GM19468 (cell line): ENCODE data around the gene SLC2A6.

ENCODE experiments used
- ATAC-seq: cut with Tn5 transposase; IDR thresholded peaks from one replicate; pipeline ENCODE4 v1.9.1; 2021; ENCODE audit warnings: mild to moderate bottlenecking, moderate library complexity, moderate number of reproducible peaks; ENCODE audit not compliant: unreplicated experiment; ENCODE audit errors: extremely low read depth

Gene SLC2A6

DNA sequence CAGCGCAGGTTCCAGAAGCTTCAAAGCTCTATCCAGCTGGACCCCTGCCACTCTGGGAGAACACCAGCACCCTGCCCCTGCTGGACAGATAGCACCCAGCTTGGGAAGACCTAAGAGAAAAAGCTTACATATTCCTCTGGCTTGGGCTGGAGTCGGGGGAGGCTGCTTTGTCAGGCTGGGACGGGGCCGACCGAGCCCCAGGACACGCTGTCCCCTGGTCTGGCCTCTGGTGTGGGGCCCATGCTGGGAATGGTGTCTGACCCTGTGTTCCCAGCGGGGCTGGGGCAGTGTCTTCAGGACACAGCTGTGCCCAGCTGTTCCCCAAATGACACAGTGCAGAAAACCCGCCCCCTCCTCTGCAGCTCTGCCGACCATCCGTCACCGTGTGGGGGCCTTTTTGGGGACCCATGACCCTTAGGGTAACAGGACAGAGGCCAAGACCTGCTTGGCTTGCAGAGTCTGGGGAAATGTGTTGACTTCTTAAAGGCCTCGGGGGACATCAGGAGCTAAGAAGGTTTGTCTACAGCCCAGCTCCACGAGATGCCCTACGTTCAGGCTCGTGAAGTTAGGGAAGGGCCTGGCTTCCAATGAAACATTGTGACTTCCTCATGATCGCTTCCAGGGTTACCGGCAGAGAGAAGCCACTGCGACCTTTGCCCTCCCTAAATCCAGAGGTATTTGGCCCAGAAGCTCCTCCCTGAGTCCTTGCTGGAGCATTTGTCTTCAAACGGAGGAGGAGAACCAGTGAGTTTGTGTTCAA, 20.4 kb upstream of the SLC2A6 start:
- no peak for ATAC-seq

DNA sequence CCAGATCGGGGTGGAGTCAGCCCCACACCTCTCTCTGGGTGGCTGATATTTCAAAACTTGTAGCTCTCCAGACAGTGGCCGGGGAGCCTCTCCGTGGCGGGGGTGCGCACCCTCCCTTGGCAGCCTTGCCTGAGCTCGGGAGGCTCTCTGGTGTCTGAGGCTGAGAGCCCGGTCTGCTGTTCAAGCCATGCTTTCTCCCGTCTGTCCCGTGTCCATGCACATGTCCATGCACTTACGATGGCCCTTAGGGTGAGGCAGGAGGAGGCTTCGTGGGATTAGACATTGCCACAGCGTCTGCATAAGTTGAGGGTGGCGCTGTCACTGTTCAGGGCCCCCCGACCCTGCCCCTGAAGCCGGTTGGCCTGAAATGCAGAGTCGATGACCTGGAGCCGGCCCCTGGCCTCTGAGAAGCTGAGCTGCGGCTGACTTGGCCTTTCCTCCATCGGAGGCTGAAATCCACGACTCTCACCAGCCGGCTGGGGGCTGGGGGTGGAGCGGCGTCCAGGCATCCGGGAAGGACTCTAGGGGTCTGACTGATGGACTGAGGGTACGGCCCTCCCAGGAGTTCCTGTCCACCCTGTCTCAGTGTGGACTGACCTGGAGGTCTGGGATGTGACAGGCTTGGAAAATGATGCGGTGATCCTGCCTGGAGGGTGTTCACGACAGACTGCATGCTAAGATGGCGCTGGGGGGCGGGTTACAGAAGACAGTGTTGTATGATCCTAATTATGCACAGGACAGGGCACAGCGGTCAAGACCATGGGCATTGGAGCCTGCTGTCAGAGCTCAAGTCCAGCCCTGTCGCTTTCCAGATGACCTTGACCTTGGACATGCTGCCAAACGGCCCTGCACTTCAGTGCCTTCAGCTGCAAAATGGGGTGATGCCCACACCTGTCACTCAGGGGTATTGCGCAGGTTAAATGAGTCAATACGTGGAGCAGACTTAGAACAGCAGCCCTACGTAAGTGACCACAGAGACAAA, 18.3 kb upstream of the SLC2A6 start:
- no peak for ATAC-seq

DNA sequence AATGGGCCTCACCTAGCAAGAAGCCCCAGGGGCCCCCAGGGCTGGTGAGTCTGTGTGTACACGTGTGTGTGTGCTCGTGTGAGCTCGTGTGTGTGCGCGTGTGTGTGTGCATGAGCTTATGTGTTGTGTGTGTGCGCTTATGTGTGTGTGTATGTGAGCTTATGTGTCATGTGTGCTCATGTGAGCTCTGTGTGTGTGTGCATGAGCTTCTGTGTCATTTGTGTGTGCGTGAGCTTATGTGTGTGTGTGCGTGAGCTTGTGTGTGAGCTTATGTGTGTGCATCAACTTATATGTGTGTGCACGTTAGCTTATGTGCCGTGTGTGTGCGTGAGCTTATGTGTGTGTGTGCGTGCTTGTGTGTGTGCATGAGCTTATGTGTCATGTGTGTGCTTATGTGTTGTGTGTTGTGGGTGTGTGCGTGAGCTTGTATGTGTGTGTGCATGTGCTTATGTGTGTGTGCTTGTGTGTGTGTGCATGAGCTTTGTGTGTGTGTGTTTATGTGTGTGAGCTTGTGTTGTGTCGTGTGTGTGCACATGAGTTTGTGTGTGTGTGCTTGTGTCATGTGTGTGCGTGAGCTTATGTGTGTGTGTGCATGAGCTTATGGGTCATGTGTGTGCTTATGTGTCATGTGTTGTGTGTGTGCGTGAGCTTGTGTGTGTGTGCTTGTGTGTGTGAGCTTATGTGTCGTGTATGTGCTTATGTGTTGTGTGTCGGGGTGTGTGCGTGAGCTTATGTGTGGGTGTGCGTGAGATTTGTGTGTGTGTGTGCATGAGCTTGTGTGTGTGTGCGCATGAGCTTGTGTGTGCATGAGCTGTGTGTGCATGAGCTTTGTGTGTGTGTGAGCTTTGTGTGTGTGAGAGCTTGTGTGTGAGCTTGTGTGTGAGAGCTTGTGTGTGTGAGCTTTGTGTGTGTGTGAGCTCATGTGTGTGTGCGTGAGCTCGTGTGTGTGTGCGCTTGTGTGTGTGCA, 16.7 kb upstream of the SLC2A6 start:
- no peak for ATAC-seq

DNA sequence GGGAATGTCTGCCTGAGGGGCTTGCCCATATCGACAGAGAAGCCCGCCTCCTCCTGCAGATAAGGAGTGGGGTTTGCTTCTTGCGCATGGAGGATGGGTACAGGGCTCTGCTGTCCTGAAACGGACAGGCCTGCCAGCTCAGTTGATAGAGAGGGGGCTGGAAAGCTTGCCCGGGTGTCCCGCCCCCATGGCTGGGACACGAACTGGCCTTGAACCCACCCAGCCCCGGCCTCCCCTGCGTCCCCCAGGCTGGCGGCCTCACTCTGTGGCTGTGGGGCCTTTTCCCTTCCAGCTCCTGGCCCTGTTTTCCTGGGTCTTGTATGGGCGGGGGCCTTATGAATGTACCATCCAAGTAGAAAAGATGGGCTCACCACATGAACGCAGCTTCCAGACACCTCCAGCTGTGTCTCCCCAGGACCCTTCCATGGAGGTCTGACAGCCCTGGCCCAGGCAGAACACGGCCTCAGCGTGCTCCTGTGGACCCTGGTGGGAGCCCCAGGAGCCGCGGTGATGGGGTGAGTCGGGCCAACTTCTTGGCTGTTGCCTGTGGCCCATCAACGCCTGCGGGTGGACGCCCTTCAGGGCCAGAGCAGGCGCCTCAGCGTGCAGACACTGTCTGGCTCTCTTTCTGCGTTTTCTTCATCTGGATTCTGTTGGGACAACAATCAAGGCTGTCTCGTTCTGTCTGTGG, 15.9 kb upstream of the SLC2A6 start:
- ATAC-seq = no peak

DNA sequence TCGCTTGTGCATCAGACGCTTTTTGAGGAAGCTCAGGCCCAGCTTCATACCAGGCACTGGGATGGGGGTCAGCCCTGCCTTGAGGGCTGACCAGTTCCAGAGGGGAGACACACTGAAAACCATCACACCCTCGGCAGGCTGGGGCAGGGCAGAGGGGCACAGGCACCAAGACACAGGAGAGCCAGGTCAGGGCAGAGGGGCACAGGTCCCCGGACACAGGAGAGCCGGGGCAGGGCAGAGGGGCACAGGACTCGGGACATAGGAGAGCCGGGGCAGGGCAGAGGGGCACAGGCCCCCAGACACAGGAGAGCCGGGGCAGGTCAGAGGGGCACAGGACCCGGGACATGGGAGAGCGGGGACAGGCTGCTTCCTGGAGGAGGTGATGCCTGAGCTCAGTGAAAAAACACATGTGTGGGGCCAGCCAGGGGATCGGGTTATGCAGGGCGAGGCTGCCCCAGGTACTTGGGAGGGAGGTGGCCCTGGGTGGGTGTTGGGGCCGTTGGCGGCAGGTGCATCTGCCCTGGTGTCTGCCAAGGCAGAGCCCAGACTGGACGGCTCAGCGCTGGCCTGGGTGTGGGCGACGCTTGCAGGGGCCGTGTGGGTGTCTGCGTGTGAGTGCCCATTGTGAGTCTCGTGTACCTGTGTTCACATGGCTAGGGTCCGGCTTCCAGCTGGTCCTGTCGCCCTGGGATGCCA, 15.1 kb upstream of the SLC2A6 start:
- no peak for ATAC-seq

DNA sequence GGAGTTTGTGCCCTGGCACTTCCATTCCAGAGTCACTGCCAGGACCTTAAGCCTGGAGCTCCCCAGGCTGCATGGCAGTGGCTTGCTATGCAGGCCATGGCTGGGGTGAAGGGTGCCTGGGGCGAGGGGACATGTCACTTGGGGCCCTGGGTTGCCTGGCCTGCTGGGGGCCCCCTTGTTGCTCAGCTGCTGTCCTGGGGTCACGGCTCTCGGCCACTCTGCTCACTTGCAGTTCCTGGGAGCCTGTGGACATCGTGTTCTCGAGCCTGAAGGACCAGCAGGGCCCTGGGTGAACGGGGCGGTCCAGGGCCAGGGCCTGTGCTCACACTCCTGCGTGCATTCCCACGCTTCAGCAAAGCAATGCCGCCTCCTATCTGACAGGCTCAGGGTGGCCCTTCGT, 14.5 kb upstream of the SLC2A6 start:
- no peak for ATAC-seq

DNA sequence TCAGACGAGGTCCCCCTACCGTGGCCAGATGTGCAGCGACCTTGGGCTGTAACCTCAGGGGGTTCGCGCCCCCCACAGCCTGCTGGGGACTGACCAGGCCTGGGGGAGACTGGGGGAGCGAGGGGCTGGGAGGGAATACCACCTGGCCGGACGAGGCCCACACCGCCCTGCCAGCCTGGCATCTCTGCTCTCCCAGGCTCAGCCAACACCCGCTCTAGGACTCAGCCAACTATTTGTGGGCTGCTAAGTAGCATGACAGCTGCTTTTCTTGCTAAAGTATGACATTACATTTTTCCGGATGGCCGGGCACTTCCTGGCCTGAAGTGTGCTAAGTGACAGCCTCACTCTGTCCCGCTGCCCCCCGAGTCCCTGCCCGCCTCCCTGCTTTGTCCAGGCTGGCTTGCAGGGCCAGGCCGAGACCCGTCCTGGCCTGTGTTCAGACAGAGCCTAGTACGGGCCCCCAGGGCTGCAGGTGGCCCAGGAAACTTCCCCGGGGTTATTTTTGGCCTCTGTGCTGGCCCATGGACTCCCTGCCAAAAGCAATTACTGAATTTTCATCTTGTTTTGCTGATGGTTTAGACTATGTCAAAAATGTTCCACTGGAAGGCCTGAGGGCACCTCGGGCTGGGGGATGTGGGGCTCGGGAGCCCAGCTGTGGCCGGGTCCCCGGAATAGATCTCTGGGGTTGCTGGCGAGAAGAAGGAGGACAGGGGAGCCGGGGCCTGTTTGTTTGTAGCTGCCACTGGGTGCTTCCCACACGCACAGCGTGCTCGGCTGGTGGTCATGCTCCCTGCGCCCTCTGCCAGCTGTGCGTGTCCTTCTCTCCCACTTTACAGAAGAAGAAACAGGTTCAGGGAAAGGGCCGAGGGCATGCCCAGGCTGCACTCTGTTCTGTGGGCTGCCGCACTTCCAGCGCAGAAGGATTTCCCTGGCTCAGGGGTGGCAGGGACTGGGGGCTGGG, 13.4 kb upstream of the SLC2A6 start:
- no peak for ATAC-seq

DNA sequence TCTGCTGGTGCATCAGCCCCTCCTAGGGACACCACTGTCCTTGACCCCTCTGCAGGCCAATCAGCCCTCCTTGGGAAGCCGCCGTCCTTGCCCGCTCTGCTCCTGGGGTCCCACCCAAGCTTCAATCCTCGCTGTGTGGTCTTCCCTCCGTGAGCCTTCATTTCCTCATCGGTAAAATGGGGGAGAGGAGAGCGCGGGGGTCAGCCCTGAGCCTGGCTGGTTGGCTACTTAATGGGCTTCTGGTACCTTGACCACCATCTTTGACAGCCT, 12.7 kb upstream of the SLC2A6 start:
- ATAC-seq = no peak

DNA sequence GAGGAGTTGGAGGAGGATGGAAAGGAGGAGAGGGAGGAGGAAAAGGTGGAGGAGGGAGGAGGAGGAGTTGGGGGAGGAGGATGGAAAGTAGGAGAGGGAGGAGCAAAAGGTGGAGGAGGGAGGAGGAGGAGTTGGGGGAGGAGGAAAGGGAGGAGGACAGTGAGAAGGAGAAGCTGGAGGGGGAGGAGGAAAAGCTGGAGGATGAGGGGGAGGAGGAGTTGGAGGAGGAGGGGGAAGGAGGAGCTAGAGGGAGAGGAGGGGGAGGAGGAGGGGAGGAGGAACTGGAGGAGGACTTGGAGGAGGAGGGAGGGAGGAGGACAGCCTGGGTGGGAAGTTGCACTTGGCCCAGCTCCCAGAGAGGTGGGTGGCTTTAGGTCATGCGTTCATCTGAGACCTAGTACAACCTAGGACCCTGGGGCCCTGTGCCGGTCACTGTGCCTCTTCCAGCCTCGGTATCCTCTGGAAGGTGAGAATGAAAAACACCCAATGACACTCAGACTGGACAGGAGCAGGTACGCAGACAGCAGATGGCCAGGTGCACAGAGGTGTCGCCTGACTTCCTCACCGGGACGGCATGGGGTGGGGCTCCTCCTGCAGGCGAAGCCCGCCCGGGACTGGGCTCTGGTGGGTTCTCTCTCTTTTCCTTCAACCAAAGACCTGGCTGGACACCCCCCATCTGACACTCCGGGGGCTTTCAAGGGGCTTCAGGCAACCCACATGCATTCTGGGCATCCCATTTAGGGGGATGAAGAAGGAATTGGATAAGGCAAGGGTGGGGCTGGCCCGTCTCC, 12.2 kb upstream of the SLC2A6 start:
- ATAC-seq = no peak

DNA sequence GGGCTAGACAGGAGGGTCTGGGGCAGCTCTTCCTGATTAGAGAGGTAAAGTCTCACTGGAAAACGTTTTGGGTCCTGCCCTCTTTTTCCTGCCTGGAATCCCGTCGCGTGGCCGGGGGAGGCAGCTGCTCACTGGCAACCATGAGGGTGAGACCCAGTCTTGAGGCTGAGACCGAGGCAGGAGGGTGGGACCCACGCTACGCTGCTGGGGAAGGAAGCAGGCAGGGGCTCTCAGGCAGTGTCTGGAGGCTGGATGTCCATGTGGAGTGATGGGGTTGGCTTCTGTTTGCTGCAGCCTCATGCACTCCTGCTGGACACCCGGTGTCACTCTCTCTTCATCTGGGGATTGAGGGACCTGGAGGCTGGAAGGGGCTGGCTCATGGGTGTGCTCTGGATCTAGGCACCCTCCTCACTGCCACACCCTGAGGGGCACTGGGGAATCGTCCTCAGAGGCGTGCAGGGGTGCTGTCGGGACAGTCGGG, 11.3 kb upstream of the SLC2A6 start:
- ATAC-seq = no peak

DNA sequence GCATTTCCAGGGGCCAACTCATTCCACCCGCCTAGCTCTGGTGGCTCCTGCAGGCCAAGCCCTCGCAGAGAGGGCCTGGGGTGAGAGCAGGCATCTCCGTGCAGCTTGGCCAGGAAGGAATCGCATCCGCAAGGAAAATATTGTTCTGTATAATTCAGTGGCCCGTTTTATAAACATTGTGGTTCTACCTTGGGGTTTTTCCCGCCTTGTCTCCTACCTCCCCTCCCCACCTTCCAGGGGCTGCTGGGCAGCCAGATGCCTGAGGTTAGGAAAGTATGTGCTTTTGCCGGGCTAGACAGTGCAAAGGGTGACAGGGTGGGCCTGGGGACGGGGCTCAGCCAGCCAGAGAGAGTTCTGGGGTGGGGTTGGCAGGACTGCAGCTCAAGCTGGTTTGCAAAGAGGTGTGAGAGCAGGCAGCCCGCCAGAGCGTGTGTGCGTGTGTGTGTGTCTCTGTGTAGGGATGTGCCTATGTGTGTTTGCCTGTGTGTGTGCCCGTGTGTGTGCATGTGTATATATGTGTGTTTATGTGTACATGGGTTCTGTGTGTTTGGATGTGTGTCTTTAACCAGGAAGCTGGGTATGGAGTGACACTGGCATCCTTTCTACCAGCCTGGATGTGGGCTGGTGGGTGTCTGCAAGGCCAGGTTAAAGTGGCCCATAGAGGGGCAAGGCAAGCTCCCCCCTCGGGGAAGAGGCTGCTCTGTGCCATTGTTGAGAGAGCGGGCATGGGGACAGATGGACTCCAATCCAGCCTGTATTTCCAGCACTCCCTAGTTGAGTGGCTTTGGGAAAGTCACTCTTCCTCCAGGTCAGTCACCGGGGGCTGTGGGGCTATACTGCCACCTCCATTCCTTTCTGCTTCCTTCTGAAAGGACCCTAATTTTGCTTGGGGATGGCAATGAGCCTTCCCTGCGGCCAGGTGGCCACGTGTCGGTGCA, 10.6 kb upstream of the SLC2A6 start:
- ATAC-seq = no peak

DNA sequence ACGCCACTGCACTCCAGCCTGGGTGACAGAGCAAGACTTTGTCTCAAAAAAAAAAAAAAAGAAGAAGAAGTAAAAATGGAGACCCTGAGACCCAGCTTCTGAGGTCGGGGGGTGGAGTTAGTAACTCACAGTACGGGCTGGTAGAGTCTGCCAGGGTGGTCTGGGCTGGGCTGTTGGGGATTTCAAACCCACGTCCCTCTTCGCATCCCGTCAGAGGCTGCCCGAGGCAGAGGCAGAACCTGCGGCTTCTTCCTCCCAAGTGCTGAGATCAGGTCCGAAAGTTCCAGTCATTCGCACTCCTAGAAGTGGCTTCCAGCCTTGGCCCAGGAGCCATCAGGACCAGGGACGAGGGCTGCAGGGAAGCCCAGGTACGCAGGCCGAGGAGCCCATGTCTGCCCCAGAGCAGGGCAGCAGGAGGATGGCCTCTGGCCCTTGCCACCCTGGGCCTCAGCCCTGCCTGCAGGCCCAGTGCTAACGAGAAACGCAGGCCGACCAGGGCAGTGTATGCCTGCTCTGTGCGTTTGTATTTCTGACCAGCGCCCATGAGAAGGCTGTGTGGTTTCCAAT, 9.9 kb upstream of the SLC2A6 start:
- no peak for ATAC-seq

DNA sequence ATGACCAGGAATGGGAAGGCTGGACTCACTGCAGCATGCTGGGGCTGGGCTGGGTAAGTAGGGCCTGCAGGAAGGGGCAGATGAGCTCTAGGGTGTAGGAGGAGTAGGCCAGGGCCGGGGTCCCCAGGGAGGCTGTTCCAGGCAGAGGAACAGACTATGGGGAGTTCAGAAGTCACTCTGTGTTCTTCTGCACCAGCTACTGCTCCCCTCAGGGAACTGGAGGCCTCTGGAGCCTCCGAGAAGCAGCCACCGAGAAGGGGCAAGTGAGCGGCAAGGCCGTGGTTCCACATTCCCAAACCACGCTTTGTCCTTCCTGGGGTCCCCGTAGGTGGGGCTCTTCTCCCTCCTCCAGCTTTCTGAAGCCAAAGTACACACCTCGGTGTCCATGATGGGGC, 8.4 kb upstream of the SLC2A6 start:
- no peak for ATAC-seq

DNA sequence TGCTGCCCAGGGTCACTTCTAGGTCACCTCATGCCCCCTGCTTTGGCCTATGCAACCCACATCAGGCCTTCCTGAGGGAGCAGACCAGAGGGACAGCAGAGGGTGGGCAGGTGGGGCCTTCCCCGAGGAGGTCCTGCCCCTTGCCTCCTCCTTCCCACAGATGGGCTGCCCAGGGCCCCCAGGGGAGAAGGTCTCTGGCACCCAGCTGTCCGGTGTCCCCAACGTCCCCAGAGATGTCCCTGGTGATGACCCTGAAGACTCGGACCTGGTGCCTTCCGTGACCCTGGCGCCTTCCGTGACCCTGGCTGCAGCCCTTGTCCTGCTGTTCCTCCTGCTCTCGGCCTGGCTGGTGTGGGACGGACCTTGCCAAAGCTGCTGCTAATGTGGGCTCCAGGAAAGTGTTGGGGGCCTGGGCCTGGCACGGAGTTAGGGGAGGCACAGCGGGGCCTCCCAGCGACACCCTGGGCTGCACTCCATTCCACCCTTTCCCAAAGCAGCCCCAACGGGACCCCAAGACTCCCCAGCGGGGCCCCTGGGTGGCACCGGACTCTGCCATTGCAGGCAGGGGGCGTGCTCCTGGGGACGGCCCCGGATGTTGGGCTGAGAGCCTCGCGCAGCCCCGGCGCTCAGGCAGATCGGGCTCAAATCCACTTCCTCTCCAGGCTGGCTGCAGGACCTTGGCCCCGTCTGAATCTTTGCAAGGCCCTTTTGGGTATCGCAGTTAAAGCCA, 6.8 kb upstream of the SLC2A6 start:
- ATAC-seq = no peak

DNA sequence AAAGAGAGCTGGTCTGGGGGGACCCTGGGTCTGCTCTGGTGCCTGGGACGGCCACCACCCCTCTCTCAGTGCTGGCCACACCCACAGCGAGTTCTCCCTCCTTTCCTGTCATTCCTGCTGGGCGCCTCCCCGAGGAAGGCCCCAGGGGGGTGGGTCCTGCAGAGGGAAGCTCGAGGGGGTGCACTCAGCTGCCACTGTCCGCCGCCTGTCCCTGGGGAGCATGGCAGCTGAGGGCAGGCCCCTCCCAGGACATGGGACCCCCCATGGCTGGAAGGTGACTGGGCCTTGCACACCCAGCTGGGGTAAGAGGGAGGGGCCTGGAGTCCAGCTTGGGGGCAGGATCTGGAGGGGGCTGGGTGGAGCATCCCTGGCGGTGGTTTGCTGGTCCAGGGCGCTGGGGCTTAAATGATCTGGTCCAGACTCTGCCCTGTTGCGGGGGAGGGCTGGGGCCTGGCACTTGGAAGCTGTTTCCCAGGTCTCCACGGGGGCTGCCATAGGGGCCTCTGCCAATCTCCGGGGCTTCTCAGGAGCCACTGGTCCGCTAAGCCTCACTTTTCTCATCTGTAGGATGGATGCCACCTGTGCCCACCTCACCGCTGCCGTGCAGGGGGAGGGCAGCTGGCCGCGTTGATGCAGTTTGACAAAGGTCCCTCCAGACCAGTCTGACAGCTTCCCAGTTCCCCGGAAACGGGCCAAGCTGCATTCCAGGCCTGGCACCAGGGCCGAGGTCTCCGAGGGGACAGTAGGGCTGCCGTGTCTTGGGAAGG, 6.0 kb upstream of the SLC2A6 start:
- no peak for ATAC-seq
